IPS-NIHi7 (cell line): Measurements from ENCODE around the gene CAPN5.
"Not testable (repeated sequence)": the region's sequence is repeated elsewhere in the genome, so short reads cannot be mapped to it uniquely, and the experiment has no call there.

Experiments
- DNase-seq: peaks from one replicate; pipeline ENCODE4 v3.0.0; 2012; ENCODE audit warnings: mixed read lengths; ENCODE audit errors: extremely low spot score

Gene CAPN5

DNA sequence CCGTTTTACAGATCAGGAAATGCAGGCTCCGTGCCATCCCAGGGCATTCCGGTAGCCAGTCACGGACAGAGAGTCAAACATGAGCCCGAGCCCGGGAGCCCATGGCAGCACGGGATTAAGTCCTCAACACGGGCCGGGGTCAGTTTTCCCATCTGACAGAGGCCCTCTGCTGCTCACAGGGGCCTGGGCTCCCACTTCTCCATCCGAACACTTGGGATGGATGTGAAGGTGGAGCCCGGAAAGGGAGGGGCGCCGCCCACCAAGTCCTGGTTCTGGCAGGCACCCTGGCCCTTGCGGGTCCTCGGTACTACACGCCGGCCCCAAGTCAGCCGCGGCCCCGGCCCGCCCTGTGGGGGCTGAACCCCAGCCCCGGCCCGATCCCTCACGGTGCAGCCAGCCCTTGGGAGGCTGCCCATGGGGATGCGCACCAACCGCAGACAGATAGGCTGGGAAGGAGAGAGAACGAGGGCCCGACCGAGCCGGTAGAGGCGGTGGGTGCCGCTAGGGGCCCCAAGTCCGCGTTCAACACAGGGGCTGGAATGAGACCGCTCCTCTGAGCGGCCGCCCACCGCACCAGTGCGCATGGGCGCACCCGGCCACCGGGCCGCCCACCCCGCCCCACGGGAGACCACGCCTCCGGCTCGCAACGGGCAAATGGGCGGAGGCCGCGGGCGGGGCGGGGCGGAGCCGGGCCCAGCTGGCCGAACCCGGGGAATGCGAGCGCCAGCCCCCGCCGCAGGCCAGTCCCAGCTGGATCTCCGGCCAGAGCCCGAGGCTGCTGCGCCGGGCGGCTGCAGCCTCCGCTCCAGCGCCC is at the start of gene CAPN5:
TSS of gene CAPN5 (plus strand) at position 743 of the 814 bp plus-strand sequence. CDS start 17,916 bp downstream, outside the sequence.
- DNase-seq = peak; percentile 98

DNA sequence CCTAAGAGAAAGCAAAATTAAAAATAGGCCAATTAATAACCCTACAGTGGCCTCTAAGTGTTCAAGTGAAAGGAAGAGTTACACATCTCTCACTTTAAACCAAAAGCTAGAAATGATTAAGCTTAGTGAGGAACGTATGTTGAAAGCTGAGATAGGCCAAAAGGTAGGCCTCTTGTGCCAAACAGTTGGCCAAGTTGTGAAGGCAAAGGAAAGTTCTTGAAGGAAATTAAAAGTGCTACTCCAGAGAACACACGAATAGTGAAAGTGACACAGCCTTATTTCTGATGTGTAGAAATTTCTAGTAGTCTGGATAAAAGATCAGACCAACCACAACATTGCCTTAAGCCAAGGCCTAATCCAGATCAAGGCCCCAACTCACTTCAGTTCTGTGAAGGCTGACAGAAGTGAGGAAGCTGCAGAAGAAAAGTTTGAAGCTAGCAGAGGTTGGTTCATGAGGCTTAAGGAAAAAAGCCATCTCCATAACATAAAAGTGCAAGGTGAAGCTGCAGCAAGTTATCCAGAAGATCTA is 48.3 kb upstream of the CAPN5 start:
- DNase-seq = not testable (repeated sequence)

DNA sequence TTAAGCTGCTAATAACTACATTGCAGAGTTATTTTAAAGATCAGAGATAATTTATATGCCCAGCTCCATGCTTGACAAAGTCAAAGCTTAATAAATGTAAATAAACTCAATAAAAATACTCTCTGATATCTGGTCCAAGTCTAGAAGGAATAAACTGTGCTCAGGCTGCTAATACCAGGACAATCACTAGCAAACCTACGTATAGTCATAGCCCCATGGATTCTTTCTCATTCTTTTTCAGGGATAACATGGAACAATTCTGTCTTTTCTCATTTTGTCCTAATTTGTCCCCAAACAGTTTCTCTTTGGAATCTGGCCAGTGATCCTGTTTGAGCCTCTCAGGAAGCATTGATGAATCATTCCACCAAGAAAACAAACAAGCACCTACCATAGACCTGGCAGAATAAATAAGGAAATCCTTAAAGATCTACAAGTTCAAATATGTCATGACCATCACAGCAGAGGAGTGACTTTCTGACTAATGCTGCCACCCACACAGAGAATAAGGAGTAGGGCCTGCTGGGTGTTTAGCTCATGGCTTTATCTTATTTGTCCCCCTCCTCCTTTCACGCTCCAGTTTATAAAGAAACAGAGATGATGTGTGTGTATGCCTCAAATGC is 46.7 kb upstream of the CAPN5 start:
- no peak for DNase-seq

DNA sequence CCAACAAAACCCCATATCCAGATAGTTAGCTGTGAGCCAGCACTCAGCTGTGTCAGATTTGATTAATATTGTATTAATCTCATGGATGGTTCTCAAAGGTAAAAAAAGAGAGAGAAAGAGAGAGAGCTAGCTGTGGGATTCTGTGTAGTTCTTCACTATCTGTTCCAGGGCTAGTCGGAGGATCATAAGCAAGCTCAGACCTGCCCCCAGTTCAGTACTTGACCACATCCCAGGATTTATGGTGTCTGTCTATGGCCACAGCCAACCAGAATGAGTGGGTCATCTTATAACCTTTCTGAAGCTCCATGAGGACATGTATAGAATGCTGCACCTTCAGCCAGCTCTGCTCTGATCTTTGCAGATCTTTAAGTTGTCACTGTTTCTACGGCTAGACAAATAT is 46.0 kb upstream of the CAPN5 start:
- DNase-seq = no peak

DNA sequence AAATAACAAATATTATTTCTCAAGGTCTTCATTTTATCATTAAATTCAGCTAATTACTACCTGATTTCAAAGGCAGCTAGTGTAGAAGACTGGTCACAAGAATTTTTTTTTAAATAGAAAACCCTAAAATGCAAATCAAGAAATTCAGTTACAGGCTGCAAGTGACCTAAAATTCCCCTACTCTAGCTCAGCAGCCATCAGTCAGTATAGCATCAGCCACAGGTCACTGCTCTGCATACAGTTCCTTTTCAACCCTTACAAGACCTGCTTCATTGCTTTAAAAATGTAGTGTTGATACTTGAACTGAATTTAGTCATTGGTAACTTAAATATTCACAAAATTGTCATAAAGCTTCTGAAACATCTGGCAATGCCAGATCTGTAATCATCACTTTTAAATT is 42.0 kb upstream of the CAPN5 start:
- no peak for DNase-seq

DNA sequence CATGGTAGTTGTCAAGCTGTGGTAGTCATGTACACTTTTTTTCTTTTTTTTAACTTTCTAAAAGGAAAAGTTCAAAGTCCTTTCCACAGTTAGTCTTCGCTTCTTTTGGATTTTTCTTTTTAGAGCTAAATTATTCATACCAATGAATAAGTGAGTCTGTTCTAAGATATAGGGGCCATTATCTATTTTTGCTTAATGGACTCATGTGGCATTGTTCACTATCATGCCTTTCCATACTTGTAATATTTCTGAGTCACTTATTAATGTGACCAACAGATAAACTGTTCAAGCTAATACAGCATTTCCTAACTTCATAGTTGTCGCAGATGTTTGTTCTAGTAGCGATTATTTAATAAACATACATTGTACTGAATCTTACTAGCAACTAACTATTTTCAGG is 40.5 kb upstream of the CAPN5 start:
- no peak for DNase-seq

DNA sequence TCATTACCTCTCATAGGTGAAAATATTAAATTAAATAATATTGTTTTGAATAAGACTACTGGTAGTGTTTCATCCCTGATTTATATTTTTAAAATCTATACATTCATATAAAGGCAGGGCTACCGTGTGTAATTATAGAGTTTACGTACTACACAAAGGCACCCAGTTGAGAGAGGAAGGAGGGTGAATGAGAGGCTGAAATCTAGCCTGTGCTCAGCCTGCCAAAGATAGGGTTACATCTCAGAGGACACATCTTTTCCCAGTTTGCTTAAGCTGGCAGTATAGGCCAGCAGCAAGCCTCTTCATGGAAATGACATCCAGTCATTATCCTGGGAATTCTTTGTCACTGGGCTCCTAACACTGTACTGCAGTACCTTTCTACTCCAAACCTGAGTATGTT is 40.0 kb upstream of the CAPN5 start:
- no peak for DNase-seq

DNA sequence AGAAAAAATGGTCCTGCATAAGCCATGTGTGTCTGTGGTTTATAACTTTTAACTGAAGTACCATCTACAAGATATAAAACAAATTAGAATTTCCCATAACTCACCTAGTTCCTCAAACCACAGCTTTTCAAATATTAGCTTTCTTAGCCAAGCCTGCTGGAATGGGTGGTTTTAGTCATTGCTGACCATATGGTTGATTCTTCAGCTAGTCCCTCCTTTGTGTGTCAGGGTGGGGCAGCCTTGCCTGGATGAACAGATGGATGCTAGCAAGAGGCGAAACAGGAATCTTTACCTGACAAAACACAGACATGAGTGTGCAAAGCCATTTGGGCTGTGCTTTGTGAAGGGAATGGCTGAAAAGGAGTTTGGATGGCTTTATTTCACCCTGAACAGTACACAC is 39.5 kb upstream of the CAPN5 start:
- DNase-seq = no peak

DNA sequence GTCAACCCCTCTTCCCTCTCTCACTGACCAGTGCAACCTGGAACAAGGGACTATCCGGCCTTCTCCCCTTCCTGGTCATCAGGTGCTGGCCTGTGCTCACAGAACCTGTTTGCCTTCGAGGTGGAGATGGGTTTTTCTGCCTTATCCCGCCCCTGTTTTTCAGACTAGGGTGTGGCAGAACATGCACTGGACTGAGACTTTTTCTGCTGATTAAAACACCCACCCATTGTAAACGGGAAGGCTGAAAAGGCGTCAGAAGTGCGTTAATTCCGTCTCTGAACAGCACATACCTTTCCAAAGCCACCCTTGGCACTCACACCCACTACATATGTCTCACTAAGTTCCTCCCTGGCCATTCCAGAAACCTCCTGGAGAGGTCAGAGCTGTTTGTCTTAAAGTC is 36.9 kb upstream of the CAPN5 start:
- no peak for DNase-seq

DNA sequence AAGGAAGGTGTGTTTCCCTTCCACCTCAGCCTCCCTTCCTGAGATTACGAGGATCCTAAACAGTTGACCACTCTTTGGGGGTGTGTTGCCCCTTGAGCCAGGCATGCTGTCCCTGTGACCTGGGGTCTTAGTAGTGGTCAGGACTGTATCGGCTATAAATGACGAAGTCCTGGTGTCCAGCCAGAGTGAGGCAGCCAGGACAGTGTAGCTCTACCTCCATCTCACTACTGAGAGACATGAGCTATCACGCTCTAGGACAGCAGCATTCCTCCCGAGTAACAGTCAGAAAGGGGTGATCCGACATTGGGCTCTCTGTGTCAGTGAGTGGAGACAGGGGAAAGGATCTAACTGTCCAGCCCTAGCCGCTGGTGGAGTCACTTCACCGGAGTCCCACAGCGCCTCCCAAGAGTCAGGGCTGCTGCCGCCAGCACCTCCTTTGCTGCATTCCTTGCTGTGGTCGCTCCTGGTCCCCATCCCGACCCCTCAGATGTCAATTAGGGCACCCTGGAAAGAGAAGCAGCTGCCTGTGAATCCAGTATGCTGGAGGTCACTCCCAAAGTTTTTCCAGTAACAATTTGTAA is 35.8 kb upstream of the CAPN5 start:
- no peak for DNase-seq

DNA sequence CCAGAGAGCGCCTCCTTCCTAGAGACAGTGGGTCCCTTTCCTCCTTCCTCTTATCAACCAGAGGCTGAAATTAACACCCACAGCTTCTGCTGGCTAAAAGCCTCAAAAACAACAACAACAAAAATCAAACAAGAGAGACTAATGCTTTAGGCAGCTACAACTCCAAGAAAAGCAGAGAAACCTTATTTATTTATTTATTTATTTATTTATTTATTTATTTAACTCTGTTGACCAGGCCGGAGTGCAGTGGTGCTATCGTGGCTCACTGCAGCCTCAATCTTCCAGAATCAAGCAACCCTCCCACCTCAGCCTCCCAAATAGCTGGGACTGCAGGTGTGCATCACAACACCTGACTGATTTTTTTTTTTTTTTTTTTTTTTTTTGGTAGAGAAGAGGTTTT is 35.2 kb upstream of the CAPN5 start:
- no peak for DNase-seq

DNA sequence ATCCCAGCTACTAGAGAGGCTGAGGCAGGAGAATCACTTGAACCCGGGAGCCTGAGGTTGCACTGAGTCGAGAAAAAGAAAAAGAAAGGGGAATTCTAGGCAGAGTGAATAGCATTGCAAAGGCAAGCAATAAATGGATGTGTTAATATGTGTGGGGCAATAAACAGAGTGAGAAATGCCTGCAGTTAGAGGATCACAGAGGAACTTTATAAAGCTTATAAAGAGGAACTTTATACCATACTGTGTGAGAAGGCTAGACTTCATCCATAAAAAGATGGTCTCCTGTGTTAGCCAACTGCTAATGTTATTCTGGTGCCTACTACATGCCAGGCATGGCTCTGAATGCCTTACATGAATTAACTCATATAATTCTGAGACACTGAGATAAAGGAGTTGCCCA is 31.7 kb upstream of the CAPN5 start:
- DNase-seq = no peak

DNA sequence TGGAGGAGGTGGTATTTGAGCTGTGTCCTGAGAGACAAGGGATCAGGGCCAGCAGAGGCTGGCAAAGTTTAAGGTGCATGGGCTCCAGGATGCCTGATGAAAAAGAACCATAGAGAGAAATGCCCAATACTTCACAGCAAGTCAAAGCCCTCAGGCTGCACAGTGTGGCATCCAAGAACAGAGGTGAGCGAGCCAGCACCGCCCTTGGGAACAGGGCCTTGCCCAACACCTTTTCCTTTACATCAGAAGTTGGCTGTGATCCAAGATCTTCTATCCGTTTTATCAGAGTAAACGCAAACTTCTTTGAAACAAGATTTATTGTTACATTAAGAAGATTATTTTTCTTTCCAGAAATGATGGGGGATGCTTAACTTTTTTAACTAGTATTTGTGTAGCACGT is 31.2 kb upstream of the CAPN5 start:
- DNase-seq = no peak

DNA sequence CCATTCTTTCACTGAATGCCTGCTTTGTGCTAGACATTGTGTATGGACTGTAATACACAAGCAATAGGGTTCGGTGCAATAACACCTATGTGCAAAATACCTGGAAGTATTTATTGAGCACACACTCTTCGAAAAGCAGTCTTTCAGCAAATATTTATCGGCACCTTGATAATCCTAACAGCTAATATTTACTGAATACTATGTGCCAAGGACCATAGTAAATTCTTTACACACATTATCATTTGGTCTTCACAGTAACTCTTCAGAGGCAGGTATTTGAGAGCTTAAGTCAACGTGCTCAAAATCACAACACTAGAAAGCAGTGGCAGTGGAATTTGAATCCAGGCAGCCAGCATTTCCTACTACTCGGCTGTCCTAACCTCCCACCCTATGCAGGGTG is 30.4 kb upstream of the CAPN5 start:
- DNase-seq = no peak

DNA sequence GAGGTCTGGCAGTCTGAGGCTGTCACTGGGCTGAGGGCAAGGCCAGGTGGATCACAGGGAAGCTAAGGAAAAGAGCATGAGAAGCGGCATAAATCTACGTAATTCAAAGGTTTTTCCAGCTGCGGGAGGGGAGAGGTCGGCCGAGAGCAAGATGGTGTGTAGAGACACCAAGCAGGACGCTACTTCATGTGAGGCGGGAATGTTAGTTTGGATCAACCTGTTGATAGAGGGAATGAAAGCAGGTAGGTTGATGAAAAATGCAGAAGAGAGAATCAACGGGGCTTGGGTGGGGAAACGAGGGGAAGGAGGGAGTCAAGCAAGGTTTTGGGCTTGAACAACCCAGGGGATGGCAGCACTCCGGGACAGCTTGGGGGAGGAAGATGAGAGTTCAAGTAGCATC is 29.7 kb upstream of the CAPN5 start:
- DNase-seq = no peak

DNA sequence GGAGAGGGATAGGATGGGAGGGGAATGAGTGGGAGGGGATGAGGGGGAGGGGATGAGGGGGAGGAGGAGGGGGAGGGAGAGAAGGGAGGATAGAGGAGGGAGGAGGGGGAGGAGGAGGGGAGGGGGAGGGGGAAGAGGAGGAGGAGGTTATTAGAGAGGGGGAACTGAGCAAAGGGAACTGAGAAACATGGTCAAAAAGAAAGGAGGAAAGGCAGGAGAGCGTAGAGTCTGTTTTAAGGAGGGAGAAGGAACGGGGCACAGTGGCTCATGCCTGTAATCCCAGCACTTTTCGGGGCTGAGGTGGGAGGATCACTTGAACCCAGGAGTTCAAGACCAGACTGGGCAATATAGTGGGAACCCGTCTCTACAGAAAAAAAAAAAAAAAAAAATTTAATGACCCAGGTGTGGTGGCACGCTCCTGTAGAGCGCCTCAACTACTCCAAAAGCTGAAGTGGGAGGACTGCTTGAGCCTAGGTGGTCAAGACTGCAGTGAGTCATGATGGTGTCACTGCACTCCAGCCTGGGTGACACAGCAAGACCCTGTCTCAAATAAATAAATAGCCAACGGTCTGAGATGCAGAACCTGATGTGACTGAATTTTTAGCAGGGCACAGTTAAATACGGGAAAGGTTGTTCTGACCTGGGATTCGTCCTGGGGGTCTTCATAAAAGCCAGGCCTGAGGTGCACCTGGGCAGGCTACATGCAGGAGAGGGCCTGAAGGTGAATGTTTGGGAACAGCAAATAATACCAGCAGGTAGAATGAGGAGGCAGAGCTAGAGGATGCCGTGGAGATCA is 28.5 kb upstream of the CAPN5 start:
- DNase-seq = no peak

DNA sequence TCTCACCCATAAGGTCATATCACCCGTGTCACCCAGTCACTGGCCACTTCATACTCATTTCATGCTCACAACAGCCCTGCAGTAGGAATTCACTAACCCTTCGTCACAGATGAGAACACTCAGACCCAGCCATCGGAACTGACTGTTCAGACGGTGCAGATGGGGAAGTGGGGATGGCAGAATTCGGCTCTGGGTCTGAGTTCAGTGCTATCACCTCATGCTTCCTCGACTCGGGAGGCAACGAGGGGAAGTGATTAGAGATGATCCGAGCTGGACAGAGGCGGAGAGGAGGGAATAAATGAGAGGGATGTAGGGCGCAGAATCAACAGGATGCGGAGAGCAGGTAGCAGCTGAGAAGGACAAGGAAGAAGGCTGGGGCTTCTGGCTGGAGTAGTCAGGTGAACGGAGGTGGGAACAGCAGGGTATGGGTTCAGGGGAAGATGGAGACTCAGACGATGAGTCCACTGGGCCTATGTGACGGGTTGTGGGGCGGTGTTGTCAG is 27.9 kb upstream of the CAPN5 start:
- DNase-seq = no peak

DNA sequence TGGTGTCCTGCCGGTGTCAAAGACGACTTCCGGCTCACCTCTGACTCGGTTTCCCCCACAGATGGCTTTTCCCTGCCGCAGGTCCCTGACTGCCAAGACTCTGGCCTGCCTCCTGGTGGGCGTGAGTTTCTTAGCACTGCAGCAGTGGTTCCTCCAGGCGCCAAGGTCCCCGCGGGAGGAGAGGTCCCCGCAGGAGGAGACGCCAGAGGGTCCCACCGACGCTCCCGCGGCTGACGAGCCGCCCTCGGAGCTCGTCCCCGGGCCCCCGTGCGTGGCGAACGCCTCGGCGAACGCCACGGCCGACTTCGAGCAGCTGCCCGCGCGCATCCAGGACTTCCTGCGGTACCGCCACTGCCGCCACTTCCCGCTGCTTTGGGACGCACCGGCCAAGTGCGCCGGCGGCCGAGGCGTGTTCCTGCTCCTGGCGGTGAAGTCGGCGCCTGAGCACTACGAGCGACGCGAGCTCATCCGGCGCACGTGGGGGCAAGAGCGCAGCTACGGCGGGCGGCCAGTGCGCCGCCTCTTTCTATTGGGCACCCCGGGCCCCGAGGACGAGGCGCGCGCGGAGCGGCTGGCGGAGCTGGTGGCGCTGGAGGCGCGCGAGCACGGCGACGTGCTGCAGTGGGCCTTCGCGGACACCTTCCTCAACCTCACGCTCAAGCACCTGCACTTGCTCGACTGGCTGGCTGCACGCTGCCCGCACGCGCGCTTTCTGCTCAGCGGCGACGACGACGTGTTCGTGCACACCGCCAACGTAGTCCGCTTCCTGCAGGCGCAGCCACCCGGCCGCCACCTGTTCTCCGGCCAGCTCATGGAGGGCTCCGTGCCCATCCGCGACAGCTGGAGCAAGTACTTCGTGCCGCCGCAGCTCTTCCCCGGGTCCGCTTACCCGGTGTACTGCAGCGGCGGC is 27.0 kb upstream of the CAPN5 start:
- DNase-seq = peak; percentile 71

DNA sequence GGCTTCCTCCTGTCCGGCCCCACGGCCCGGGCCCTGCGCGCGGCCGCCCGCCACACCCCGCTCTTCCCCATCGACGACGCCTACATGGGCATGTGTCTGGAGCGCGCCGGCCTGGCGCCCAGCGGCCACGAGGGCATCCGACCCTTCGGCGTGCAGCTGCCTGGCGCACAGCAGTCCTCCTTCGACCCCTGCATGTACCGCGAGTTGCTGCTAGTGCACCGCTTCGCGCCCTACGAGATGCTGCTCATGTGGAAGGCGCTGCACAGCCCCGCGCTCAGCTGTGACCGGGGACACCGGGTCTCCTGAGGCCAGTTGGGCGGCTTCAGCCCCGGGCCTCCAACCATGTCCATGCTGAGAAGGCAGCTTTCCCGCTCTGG is 26.4 kb upstream of the CAPN5 start:
- no peak for DNase-seq

DNA sequence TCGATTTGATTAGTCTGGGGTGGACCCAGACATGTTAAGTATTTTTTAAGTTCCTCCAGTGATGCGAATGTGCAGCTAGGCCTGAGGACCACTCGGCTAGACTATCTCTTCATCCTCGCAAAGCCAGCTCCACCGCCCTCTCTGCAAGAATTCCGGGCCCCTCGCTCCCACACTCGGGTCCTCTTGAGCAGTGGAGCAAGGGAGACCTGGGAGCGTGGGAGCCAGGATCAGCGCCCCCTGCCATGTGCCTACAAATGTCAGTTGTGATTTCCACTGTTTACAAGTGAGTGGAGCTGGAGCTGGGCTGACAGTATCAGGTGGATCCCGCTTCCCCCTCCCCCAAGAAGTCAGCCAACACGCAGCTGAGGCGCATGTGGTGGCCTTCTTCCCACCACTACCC is 25.9 kb upstream of the CAPN5 start:
- no peak for DNase-seq
